C4-2B (cell line): ENCODE measurements around the gene ATP5PO.

Experiments used
- ZFX ChIP-seq: fragments of 450-650 bp; IDR thresholded peaks from 2 replicates; pipeline ENCODE4 v1.6.1; 2017
- TF ChIP-seq, protein P1 (sequence below): fragments of 450-650 bp; conservative IDR thresholded peaks from 2 replicates; pipeline ENCODE4 v1.5.1; 2017; ENCODE audit warnings: mild to moderate bottlenecking

DNA sequence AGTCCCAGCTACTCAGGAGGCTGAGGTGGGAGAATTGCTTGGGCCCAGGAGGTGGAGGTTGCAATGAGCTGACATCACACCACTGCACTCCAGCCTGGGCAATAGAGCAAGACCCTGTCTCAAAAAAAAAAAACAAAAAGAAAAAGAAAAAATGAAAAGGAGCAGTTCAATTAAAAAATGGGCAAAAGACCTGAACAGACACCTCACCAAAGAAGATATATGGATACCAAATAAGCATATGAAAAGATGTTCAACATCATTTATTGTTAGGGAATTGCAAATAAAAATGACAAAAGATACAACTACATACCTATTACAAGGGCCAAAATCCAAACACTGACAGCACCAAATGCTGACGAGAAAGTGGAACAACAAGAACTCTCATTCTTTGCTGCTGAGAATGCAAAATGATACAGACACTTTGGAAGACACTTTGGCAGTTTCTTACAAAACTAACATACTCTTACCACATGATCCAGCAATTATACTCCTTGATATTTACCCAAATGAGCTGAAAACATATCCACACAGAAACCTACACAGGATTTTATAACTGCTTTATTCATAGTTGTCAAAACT lies 28.7 kb upstream of the ATP5PO start:
- TF ChIP-seq, protein P1, sequence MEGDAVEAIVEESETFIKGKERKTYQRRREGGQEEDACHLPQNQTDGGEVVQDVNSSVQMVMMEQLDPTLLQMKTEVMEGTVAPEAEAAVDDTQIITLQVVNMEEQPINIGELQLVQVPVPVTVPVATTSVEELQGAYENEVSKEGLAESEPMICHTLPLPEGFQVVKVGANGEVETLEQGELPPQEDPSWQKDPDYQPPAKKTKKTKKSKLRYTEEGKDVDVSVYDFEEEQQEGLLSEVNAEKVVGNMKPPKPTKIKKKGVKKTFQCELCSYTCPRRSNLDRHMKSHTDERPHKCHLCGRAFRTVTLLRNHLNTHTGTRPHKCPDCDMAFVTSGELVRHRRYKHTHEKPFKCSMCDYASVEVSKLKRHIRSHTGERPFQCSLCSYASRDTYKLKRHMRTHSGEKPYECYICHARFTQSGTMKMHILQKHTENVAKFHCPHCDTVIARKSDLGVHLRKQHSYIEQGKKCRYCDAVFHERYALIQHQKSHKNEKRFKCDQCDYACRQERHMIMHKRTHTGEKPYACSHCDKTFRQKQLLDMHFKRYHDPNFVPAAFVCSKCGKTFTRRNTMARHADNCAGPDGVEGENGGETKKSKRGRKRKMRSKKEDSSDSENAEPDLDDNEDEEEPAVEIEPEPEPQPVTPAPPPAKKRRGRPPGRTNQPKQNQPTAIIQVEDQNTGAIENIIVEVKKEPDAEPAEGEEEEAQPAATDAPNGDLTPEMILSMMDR, result no peak
- no peak for TF ChIP-seq ZFX
